Measurements from ENCODE around the gene DPPA5.

Gene DPPA5

GRCh38 chr6:73377225-73377624 lies 23.1 kb upstream of the DPPA5 start:
- Histone ChIP-seq H3K27me3 (ENCODE audit: insufficient read depth, low read length) (no peaks in the 10 kb centered on the region), H3K4me1 (ENCODE audit: insufficient read depth, low read length) (no peaks in the 10 kb centered on the region), H3K36me3 (ENCODE audit: insufficient read depth, low read length) (no peaks in the 10 kb centered on the region)

GRCh38 chr6:73375216-73375615 lies 21.1 kb upstream of the DPPA5 start:
- Histone ChIP-seq H2AFZ (ENCODE audit: low read depth, low read length) (no peak overlapping the region), H3K4me1 (ENCODE audit: insufficient read depth, low read length) (no peaks in the 10 kb centered on the region), H3K36me3 (ENCODE audit: insufficient read depth, low read length) (no peaks in the 10 kb centered on the region), H3K4me3 (ENCODE audit: low read length) (no peak overlapping the region), H3K9me3 (ENCODE audit: low read length) (no peaks in the 10 kb centered on the region), H3K27me3 (ENCODE audit: insufficient read depth, low read length) (no peaks in the 10 kb centered on the region)

More at GRCh38 chr6:73377225-73377624, 23.1 kb upstream of the DPPA5 start:
- no peak overlapping the region for H3K4me3 ChIP-seq (ENCODE audit: low read length)
- no peaks in the 10 kb centered on the region for H3K9me3 ChIP-seq (ENCODE audit: low read length)
- no peak overlapping the region for H2AFZ ChIP-seq (ENCODE audit: low read depth, low read length)

GRCh38 chr6:73372516-73372915 lies 18.4 kb upstream of the DPPA5 start:
- Histone ChIP-seq H3K36me3 (ENCODE audit: insufficient read depth, low read length) (no peaks in the 10 kb centered on the region), H3K9me3 (ENCODE audit: low read length) (no peaks in the 10 kb centered on the region)

GRCh38 chr6:73371984-73372383 lies 17.9 kb upstream of the DPPA5 start:
- H2AFZ ChIP-seq (ENCODE audit: low read depth, low read length), result no peak overlapping the region
- no peaks in the 10 kb centered on the region for H3K36me3 ChIP-seq (ENCODE audit: insufficient read depth, low read length)
- no peaks in the 10 kb centered on the region for H3K9me3 ChIP-seq (ENCODE audit: low read length)
- no peak overlapping the region for H3K4me3 ChIP-seq (ENCODE audit: low read length)
- no peaks in the 10 kb centered on the region for H3K4me1 ChIP-seq (ENCODE audit: insufficient read depth, low read length)
- no peaks in the 10 kb centered on the region for H3K27me3 ChIP-seq (ENCODE audit: insufficient read depth, low read length)

More at GRCh38 chr6:73372516-73372915, 18.4 kb upstream of the DPPA5 start:
- H3K27me3 ChIP-seq (ENCODE audit: insufficient read depth, low read length), result no peaks in the 10 kb centered on the region
- no peak overlapping the region for H2AFZ ChIP-seq (ENCODE audit: low read depth, low read length)
- no peaks in the 10 kb centered on the region for H3K4me1 ChIP-seq (ENCODE audit: insufficient read depth, low read length)
- H3K4me3 ChIP-seq (ENCODE audit: low read length), result no peak overlapping the region

GRCh38 chr6:73369563-73369962 lies 15.5 kb upstream of the DPPA5 start, which contains the start of gene OOEP:
Gene OOEP (minus strand): TSS chr6:73369897. CDS start chr6:73369792, 105 bp downstream.
- no peak within 1 kb of the TSS for H3K4me3 ChIP-seq (ENCODE audit: low read length)
- no peaks in the 10 kb centered on the region for H3K9me3 ChIP-seq (ENCODE audit: low read length)
- H3K27me3 ChIP-seq (ENCODE audit: insufficient read depth, low read length), result no peaks in the 10 kb centered on the region
- no peaks in the 10 kb centered on the region for H3K36me3 ChIP-seq (ENCODE audit: insufficient read depth, low read length)
- H3K4me1 ChIP-seq (ENCODE audit: insufficient read depth, low read length), result no peaks in the 10 kb centered on the region
- no peak within 1 kb of the TSS for H2AFZ ChIP-seq (ENCODE audit: low read depth, low read length)

GRCh38 chr6:73369157-73369556 lies 15.1 kb upstream of the DPPA5 start:
- no peaks in the 10 kb centered on the region for H3K4me1 ChIP-seq (ENCODE audit: insufficient read depth, low read length)
- H3K9me3 ChIP-seq (ENCODE audit: low read length), result no peaks in the 10 kb centered on the region
- H3K4me3 ChIP-seq (ENCODE audit: low read length), result no peak overlapping the region
- H3K27me3 ChIP-seq (ENCODE audit: insufficient read depth, low read length), result no peaks in the 10 kb centered on the region
- no peak overlapping the region for H2AFZ ChIP-seq (ENCODE audit: low read depth, low read length)
- H3K36me3 ChIP-seq (ENCODE audit: insufficient read depth, low read length), result no peaks in the 10 kb centered on the region

- no peaks in the 10 kb centered on the region for H3K27me3 ChIP-seq (ENCODE audit: insufficient read depth, low read length)
- H3K4me3 ChIP-seq (ENCODE audit: low read length), result no peak overlapping the region
- no peaks in the 10 kb centered on the region for H3K36me3 ChIP-seq (ENCODE audit: insufficient read depth, low read length)
- H2AFZ ChIP-seq (ENCODE audit: low read depth, low read length), result no peak overlapping the region
- H3K9me3 ChIP-seq (ENCODE audit: low read length), result no peaks in the 10 kb centered on the region
- H3K4me1 ChIP-seq (ENCODE audit: insufficient read depth, low read length), result no peaks in the 10 kb centered on the region
These were observed 14.6 kb upstream of the DPPA5 start for GRCh38 chr6:73368675-73369074.

- Histone ChIP-seq H2AFZ (ENCODE audit: low read depth, low read length) (no peak overlapping the region), H3K4me3 (ENCODE audit: low read length) (no peak overlapping the region), H3K4me1 (ENCODE audit: insufficient read depth, low read length) (no peaks in the 10 kb centered on the region)
These were observed 13.8 kb upstream of the DPPA5 start for GRCh38 chr6:73367761-73368355.

GRCh38 chr6:73364549-73364948 lies 10.5 kb upstream of the DPPA5 start:
- no peaks in the 10 kb centered on the region for H3K36me3 ChIP-seq (ENCODE audit: insufficient read depth, low read length)

More at GRCh38 chr6:73367761-73368355, 13.8 kb upstream of the DPPA5 start:
- Histone ChIP-seq H3K27me3 (ENCODE audit: insufficient read depth, low read length) (no peaks in the 10 kb centered on the region), H3K9me3 (ENCODE audit: low read length) (no peaks in the 10 kb centered on the region), H3K36me3 (ENCODE audit: insufficient read depth, low read length) (no peaks in the 10 kb centered on the region)

GRCh38 chr6:73364121-73364520 lies 10.0 kb upstream of the DPPA5 start:
- H3K36me3 ChIP-seq (ENCODE audit: insufficient read depth, low read length), result no peaks in the 10 kb centered on the region
- no peaks in the 10 kb centered on the region for H3K4me1 ChIP-seq (ENCODE audit: insufficient read depth, low read length)
- H3K4me3 ChIP-seq (ENCODE audit: low read length), result no peak overlapping the region
- H2AFZ ChIP-seq (ENCODE audit: low read depth, low read length), result no peak overlapping the region
- no peaks in the 10 kb centered on the region for H3K9me3 ChIP-seq (ENCODE audit: low read length)
- no peaks in the 10 kb centered on the region for H3K27me3 ChIP-seq (ENCODE audit: insufficient read depth, low read length)

More at GRCh38 chr6:73364549-73364948, 10.5 kb upstream of the DPPA5 start:
- no peak overlapping the region for H3K4me3 ChIP-seq (ENCODE audit: low read length)
- H2AFZ ChIP-seq (ENCODE audit: low read depth, low read length), result no peak overlapping the region
- H3K27me3 ChIP-seq (ENCODE audit: insufficient read depth, low read length), result no peaks in the 10 kb centered on the region
- H3K9me3 ChIP-seq (ENCODE audit: low read length), result no peaks in the 10 kb centered on the region
- no peaks in the 10 kb centered on the region for H3K4me1 ChIP-seq (ENCODE audit: insufficient read depth, low read length)

GRCh38 chr6:73363537-73363875 lies 9.4 kb upstream of the DPPA5 start:
- H3K36me3 ChIP-seq (ENCODE audit: insufficient read depth, low read length), result no peaks in the 10 kb centered on the region
- H3K4me1 ChIP-seq (ENCODE audit: insufficient read depth, low read length), result no peaks in the 10 kb centered on the region
- no peaks in the 10 kb centered on the region for H3K9me3 ChIP-seq (ENCODE audit: low read length)
- no peak overlapping the region for H3K4me3 ChIP-seq (ENCODE audit: low read length)
- H3K27me3 ChIP-seq (ENCODE audit: insufficient read depth, low read length), result no peaks in the 10 kb centered on the region
- no peak overlapping the region for H2AFZ ChIP-seq (ENCODE audit: low read depth, low read length)

- no peaks in the 10 kb centered on the region for H3K27me3 ChIP-seq (ENCODE audit: insufficient read depth, low read length)
- H2AFZ ChIP-seq (ENCODE audit: low read depth, low read length), result no peak overlapping the region
- H3K9me3 ChIP-seq (ENCODE audit: low read length), result no peaks in the 10 kb centered on the region
- no peak overlapping the region for H3K4me3 ChIP-seq (ENCODE audit: low read length)
- no peaks in the 10 kb centered on the region for H3K36me3 ChIP-seq (ENCODE audit: insufficient read depth, low read length)
- no peaks in the 10 kb centered on the region for H3K4me1 ChIP-seq (ENCODE audit: insufficient read depth, low read length)
These were observed 8.9 kb upstream of the DPPA5 start for GRCh38 chr6:73362869-73363536.

GRCh38 chr6:73362358-73362757 lies 8.3 kb upstream of the DPPA5 start, which contains the start of gene KHDC3L:
Gene KHDC3L (plus strand): TSS chr6:73362658. CDS start chr6:73362730, 72 bp downstream.
- no peaks in the 10 kb centered on the region for H3K4me1 ChIP-seq (ENCODE audit: insufficient read depth, low read length)
- no peak within 1 kb of the TSS for H3K4me3 ChIP-seq (ENCODE audit: low read length)
- H2AFZ ChIP-seq (ENCODE audit: low read depth, low read length), result no peak within 1 kb of the TSS
- no peaks in the 10 kb centered on the region for H3K9me3 ChIP-seq (ENCODE audit: low read length)
- H3K36me3 ChIP-seq (ENCODE audit: insufficient read depth, low read length), result no peaks in the 10 kb centered on the region
- no peaks in the 10 kb centered on the region for H3K27me3 ChIP-seq (ENCODE audit: insufficient read depth, low read length)

All from neuron (in vitro differentiated cells).